Right atrium auricular region (tissue), 2 donors: ENCODE results near the gene C3orf22. TPM values are rescaled to one million over a fixed set of nuclear protein-coding genes. Genes with fewer than 3 reads are reported as not detected.

Experiments used
- DNase-seq: peaks from one replicate; pipeline ENCODE4 v3.0.0-alpha.2; 2019; ENCODE audit warnings: low spot score
- H3K27ac ChIP-seq, 2 donors: fragments of 200-600 bp; sonication (generic); 1 replicate in 1 of 2; 2 replicates in 1 of 2; pipeline ENCODE4 v1.5.1; 2016 to 2019
- H3K27me3 ChIP-seq, 2 donors: fragments of 200-600 bp; sonication (generic); one replicate each; pipeline versions ENCODE4 v1.5.1 to v1.6.0; 2017 to 2019
- H3K36me3 ChIP-seq: fragments of 200-600 bp; sonication (generic); one replicate; pipeline ENCODE4 v1.5.1; 2016
- H3K4me1 ChIP-seq, 2 donors: fragments of 200-600 bp; sonication (generic); one replicate each; pipeline versions ENCODE4 v1.5.1 to v1.6.0; 2017 to 2019
- H3K4me3 ChIP-seq, 2 donors: fragments of 200-600 bp; sonication (generic); 1 replicate in 1 of 2; 2 replicates in 1 of 2; pipeline ENCODE4 v1.5.1; 2017 to 2019; ENCODE audit warnings: mild to moderate bottlenecking in 1 of 2, moderate library complexity in 1 of 2
- H3K9me3 ChIP-seq, 2 donors: fragments of 200-600 bp; sonication (generic); one replicate each; pipeline ENCODE4 v1.5.1; 2019
- total RNA-seq, 2 donors: library from RNA; depleted of rRNA; stranded (reverse); fragments of >200 nt; gene quantifications; one replicate each; pipeline ENCODE4 v1.1.0, GENCODE V29; 2016
- TF ChIP-seq, protein P1 (sequence below), 2 donors: fragments of 200-600 bp; sonication (generic); IDR thresholded peaks; one replicate each; pipeline ENCODE4 v1.5.1; 2019; ENCODE audit warnings: antibody characterized with exemption in 2 of 2

Gene C3orf22
- total RNA-seq, 2 donors from 2014 or later, result not detected

GRCh38 chr3:126528419-126528799, 30.3 kb downstream of the C3orf22 start:
- Histone ChIP-seq H3K36me3 (no peaks in the 10 kb centered on the region), H3K27ac (peak overlapping the region in 1 of 2 donors; percentile 28), H3K4me3 (no peak overlapping the region), H3K4me1 (peaks cover 0 to 35% of the 10 kb centered on the region in 2 donors), H3K27me3 (no peaks in the 10 kb centered on the region), H3K9me3 (no peaks in the 10 kb centered on the region)
- DNase-seq, result no peak
- TF ChIP-seq, protein P1, sequence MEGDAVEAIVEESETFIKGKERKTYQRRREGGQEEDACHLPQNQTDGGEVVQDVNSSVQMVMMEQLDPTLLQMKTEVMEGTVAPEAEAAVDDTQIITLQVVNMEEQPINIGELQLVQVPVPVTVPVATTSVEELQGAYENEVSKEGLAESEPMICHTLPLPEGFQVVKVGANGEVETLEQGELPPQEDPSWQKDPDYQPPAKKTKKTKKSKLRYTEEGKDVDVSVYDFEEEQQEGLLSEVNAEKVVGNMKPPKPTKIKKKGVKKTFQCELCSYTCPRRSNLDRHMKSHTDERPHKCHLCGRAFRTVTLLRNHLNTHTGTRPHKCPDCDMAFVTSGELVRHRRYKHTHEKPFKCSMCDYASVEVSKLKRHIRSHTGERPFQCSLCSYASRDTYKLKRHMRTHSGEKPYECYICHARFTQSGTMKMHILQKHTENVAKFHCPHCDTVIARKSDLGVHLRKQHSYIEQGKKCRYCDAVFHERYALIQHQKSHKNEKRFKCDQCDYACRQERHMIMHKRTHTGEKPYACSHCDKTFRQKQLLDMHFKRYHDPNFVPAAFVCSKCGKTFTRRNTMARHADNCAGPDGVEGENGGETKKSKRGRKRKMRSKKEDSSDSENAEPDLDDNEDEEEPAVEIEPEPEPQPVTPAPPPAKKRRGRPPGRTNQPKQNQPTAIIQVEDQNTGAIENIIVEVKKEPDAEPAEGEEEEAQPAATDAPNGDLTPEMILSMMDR (IDR thresholded peaks at IDR 0.05), result no peak

DNA sequence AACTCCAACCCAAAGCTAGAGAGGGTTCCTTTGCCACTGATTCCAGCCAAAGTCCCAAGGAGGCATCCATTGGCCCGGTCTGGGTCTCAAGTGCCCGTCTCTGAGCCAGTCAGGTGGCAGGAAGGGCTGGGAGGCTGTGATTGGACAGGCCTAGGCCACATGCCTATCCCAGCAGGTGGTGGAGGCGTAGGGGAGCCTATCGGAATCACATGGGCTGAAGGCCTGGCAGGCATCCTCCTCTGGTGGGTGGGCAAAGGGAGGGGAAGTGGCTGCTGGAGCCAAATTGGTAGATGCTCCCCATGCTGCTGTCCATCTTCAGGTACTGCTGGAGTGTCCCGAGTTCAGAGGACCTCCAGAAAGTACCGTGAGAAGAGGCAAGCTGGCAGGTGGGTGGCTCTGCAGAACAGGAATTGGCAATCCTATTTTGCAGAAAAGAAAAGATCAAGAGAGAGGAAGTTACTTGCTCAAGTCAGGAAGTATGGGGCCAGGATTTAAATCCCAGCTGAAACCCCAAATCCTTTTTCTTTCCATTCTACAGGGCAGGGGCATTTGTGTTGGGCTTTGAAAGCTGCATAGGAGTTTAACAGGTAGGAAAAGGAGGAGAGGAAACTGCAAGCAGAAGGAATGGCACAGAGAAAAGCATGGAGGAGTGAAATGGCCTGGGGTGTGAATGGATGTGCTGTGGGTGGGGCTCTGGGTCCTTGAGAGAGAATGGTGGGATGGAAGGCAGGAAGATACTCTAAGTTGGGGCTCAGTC, 31.1 kb downstream of the C3orf22 start:
- H3K36me3 ChIP-seq, result no peaks in the 10 kb centered on the region
- H3K9me3 ChIP-seq, result no peaks in the 10 kb centered on the region
- H3K27ac ChIP-seq, result no peak overlapping the region
- peaks cover 0 to 35% of the 10 kb centered on the region in 2 donors for H3K4me1 ChIP-seq
- TF ChIP-seq, protein P1 (IDR thresholded peaks at IDR 0.05), result no peak
- H3K27me3 ChIP-seq, result no peaks in the 10 kb centered on the region
- no peak overlapping the region for H3K4me3 ChIP-seq
- DNase-seq, result no peak

- H3K36me3 ChIP-seq, result no peaks in the 10 kb centered on the region
- DNase-seq, result no peak
- TF ChIP-seq, protein P1 (IDR thresholded peaks at IDR 0.05), result no peak
- no peak overlapping the region for H3K27ac ChIP-seq
- no peaks in the 10 kb centered on the region for H3K27me3 ChIP-seq
- no peaks in the 10 kb centered on the region for H3K9me3 ChIP-seq
- peaks cover 0 to 35% of the 10 kb centered on the region in 2 donors for H3K4me1 ChIP-seq
- H3K4me3 ChIP-seq, result no peak overlapping the region
These were observed 31.7 kb downstream of the C3orf22 start for GRCh38 chr3:126527006-126527405.

DNA sequence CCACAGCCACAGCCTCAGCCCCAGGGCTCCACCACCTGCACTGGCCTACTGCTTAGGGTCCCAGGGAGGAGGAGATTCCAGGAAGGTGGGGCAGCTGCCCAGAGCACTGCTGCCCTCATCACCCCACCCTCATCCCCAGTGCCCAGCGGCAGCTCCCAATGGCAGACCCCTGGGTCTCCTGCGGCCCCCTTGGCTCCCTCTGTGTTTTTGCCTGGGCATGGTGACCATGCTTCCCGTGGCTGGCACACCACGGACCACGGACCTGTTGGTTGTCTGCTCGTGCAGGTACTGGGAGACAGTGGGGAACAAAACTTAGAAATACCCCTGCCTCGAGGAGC, 32.1 kb downstream of the C3orf22 start:
- peaks cover 0 to 35% of the 10 kb centered on the region in 2 donors for H3K4me1 ChIP-seq
- no peak overlapping the region for H3K27ac ChIP-seq
- TF ChIP-seq, protein P1 (IDR thresholded peaks at IDR 0.05), result no peak
- H3K4me3 ChIP-seq, result no peak overlapping the region
- DNase-seq, result no peak
- no peaks in the 10 kb centered on the region for H3K36me3 ChIP-seq
- no peaks in the 10 kb centered on the region for H3K27me3 ChIP-seq
- H3K9me3 ChIP-seq, result no peaks in the 10 kb centered on the region

DNA sequence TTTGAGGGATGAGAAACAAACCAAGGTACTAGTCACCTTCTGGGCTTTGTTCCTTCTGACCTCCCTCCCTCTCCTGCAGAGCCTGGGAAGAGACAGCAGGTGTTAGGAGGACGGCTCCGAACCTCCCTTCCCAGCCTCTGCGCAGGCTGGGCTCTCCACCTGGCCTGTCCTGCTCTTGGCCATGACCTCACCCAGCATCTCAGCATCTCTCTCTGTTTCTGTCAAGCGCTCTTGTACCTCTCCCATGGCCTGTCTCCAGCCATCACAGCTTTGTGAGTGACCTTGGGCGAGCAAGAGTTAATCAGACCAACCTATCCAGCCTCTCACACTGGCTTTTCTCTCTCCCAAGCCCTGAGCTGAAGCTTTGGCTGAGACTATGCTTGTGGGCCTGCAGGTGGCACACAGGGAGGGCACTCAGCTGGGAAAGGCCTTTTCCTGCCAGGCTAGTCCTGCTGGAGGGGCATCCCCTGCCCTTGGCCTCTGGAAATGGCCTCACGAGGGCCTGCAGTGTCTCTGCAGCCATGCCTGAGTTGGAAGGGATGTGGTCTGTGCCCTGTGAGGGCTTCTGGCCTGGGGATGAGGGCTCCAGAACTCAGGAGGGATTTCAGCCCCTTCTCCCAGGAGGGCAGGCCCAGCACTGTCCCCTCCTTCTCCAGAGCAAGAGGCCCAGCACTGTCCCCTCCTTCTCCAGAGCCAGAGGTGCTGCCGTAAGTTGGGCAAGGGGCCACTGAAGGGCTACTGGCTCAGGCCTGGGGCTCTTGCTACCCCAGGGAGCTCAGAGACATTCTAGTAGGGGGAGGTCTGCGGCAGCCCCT, 32.7 kb downstream of the C3orf22 start:
- TF ChIP-seq, protein P1 (IDR thresholded peaks at IDR 0.05), result no peak
- no peaks in the 10 kb centered on the region for H3K9me3 ChIP-seq
- no peak overlapping the region for H3K27ac ChIP-seq
- no peaks in the 10 kb centered on the region for H3K27me3 ChIP-seq
- no peaks in the 10 kb centered on the region for H3K36me3 ChIP-seq
- DNase-seq, result no peak
- H3K4me3 ChIP-seq, result no peak overlapping the region
- peaks cover 0 to 35% of the 10 kb centered on the region in 2 donors for H3K4me1 ChIP-seq
